Keratinocyte (primary cell): ENCODE data around the gene NAA15.

ENCODE experiments used
- CTCF ChIP-seq, 3 experiments: IDR thresholded peaks in 1 of 3; conservative IDR thresholded peaks in 1 of 3; optimal IDR thresholded peaks in 1 of 3; 2 replicates in 2 of 3; 3 replicates in 1 of 3; pipeline versions ENCODE3 to v1.5.1; 2011; ENCODE audit warnings: low read length in 3 of 3, mild to moderate bottlenecking in 3 of 3, moderate library complexity in 2 of 3, control low read depth in 1 of 3, inconsistent platforms in 1 of 3; ENCODE audit not compliant: insufficient read depth in 2 of 3; ENCODE audit errors: extremely low read depth in 1 of 3
- EZH2 ChIP-seq: IDR thresholded peaks from one replicate; pipeline ENCODE4 v1.6.1; 2012; ENCODE audit warnings: inconsistent platforms, mild to moderate bottlenecking, low read length, moderate library complexity

DNA sequence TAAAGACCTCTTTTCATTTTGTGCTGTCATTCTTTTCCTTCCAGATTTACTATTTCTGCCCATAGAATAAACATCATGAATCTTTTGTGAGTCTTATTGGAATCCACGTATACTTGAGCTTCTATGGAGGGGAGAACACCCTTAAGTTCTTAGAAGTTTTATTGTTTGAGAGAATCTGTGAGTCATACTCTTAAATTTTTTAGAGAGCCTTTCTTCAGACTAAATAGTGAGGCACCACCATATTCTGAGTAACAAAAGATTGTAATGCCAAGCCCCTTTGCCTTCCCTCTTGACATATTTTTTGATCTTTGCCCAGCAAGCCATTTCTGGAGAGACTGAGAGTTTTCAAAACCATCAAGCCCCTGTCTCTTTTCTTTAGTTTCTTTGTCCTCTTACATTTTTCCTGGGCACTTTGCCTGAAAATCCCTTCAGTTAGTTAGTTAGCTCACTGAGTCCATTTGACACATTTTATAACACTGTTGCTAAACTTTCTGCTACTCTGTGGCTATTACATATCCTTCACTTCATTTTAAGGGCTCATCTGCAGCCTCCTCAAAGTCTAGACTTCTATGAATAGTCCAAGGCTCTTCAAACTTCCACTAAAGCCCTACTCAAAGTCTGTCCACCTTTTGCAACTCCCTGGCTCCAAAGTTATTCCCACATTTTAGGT lies 66.3 kb downstream of the NAA15 start:
- TF ChIP-seq CTCF (optimal IDR thresholded peaks at IDR 0.05 in 1 of 3, IDR thresholded peaks at IDR 0.05 in 1 of 3, conservative IDR thresholded peaks at IDR 0.05 in 1 of 3; ENCODE audit: extremely low read depth in 1 of 3, insufficient read depth in 2 of 3, low read length in 3 of 3) (no peak), EZH2 (no peak)
